ENCODE results near the gene ARL6IP6.
A peak's percentile ranks its signal among the peaks of the same experiment; 100 is the strongest.
"Not testable (repeated sequence)": the region's sequence is repeated elsewhere in the genome, so short reads cannot be mapped to it uniquely, and the experiment has no call there.

The ARL6IP6 gene

DNA sequence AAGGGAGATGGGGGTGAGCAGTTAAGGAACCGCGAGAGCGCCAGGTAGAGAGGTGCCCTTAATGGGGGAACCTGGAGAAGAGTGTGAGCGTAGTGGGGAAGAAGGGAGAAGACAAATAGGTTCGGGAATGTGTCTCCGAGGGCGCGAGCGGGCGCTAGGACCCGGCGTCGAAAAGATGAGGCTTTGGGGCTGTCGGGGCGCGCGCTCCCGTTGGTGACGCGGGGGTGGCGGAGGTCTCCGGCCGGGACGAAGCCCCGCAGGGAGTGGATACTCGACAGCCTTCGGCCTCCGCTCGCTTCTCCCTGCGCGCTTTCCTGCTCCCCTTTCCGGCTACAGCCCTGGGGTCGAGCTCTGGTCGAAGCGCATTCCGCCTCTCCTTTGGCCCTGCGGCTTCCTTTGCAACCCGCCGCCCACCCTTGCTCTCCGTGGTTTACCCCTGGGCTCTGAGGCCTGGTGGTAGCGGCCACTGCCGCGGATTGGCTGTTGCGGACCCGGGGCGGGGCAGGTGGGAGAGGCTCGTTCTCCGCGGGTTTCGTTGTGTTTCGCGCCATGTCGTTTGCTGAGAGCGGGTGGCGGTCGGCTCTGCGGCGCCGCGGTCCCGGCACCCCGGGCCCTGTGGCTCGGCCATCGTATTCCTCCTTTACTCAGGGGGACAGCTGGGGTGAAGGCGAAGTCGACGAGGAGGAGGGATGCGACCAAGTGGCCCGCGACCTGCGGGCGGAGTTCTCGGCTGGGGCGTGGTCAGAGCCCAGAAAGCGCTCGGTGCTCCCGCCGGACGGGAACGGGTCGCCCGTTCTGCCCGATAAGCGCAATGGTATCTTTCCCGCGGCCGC lies at the start of gene ARL6IP6:
Gene ARL6IP6 (plus strand): TSS at position 545 of the 833 bp plus-strand sequence. CDS start 5 bp downstream, at position 550.
- peak; percentile 91 for DNase-seq (ENCODE audit: low spot score)

DNA sequence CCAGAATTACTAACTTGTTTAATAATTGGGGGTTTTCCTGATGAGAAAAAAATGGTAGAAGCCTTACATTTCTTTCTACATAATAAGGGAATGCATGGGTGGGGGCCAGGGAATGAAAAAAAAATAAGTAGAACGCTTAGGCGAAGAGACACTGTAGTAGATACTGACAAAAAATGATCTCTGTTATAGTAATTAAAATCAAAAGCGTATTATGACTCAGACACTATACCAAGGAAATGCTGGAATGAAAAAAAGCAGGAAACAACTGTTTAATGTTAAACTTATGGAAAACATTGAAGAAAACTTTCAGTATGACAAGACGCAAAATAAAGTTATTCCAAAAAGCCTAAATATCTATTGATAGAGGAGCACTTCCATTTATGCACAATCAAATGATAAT lies 44.1 kb upstream of the ARL6IP6 start:
- no peak for DNase-seq (ENCODE audit: low spot score)

DNA sequence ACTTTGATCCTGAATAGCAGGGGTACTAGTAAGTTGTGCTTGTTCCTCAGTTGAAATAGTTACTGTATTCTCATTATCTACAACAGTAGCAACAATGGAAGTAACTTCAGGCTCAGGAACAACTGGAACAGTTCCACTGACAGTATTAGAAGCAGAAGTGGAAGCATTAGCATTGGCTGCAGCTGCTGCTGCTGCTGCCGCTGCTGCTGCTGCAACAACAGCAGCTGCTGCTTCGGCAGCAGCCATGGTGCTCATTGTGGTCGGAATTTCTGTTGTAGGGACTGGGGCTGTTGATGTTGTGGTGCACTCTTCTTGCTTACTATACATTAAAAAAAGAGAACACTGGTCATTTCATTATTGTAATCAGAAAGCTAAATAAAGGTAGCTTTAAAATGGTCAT lies 42.0 kb upstream of the ARL6IP6 start:
- no peak for DNase-seq (ENCODE audit: low spot score)

DNA sequence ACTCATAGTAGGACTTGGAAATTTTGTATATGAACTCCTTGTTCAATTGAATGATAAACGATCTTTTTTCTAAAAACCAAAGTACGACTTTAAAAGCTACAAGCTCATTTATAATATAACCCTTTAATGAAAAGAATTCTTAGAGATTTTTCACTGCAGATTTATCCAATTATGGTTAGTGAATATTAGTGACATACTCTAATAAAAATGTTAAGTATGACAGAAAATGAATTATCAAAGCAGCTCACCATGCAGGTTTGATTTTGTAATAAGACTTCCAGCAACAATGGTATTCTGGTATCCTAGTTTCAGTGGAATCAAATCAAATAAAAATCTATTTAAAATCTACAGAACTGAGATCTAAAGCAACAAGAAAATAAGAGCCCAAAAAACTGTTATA lies 39.6 kb upstream of the ARL6IP6 start:
- DNase-seq (ENCODE audit: low spot score) = no peak

DNA sequence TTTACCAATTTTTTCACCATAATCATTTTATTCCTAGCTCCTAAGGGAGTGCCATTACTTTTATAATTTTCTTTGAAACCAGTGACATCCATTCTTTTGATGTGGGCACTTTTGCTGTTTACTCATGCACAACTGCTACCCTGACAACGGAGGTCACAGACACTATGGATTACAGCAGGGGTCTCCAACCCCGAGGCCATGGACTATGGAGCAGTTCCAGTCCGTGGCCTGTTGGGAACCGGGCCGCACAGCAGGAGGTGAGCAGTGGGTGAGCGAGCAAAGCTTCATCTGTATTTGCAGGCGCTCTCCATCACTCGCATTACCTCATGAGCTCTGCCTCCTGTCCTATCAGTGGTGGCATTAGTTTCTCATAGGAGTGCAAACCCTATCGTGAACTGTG lies 35.8 kb upstream of the ARL6IP6 start:
- DNase-seq (ENCODE audit: low spot score) = no peak

DNA sequence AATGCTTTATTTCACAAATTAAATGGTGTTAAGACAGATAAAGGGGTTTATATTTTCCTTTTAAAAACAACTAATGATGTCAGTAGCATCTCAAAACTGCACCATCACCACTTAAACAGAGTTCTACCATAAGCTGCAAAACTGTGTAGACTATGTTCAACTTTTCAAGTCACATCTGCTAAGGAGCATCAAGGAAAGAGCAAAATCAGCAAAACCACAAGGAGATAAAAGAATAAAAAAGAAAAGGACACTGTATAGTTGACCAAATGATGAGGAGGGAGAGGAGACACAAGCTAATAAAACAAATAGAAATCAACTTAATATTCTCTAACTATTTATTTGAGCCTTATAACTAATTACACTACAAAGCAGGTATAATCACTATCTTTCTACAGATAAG lies 35.0 kb upstream of the ARL6IP6 start:
- no peak for DNase-seq (ENCODE audit: low spot score)

DNA sequence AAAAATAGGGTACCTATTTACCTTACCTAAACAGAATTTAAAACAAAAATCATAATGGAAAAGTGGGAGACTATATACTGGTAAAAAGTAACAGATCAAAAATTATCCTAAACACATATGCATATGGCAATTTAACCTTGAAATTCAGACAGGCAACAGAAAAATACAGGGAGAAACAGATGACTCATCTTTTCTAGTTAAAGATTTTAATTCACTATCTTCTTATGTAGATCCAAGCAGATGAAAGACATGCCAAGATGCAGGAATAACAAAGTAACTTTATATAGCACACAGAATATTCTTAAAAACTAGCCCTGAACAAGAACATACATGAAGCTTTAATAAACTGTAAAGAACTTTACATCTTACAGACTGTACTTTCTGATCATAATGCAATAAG lies 32.1 kb upstream of the ARL6IP6 start:
- no peak for DNase-seq (ENCODE audit: low spot score)

DNA sequence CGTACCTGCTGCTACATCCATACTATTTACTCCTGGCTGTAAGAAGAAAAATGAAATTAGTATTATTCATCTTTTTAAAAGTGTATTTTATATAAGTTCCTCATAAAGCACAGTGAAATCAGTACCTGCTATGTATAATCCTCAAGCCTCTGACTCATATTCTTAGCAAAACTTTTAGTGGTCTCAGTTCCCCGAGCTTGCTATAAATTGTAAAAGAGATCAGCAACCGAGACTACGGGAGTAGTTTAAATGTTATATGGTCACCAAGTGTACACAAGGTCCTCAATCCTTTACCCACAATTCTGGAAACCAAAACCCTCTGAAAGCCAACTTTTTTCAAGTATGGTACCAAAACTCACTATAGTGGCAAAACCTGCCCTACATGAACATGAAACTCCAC lies 25.4 kb upstream of the ARL6IP6 start:
- DNase-seq (ENCODE audit: low spot score) = no peak

DNA sequence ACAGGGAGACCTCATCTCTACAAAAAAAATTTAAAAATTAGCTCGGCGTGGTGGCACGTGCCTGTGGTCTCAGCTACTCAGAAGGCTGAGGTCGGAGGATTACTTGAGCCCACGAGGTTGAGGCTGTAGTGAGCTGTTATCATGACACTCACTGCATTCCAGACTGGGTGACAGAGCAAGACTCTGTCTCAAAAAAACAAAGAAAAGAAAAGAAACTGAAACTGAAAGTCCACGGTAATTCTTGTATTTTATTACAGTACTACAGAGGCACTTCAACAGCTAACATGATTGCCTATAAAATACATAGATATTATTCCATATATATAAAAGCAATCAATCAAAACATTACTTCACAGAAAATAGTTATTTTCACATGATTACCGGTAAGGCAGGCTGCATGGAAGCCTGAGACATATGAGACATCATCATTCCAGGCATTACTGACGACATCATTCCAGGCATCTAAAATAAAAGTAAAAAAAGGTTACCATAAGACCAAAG lies 24.2 kb upstream of the ARL6IP6 start:
- DNase-seq (ENCODE audit: low spot score) = no peak

DNA sequence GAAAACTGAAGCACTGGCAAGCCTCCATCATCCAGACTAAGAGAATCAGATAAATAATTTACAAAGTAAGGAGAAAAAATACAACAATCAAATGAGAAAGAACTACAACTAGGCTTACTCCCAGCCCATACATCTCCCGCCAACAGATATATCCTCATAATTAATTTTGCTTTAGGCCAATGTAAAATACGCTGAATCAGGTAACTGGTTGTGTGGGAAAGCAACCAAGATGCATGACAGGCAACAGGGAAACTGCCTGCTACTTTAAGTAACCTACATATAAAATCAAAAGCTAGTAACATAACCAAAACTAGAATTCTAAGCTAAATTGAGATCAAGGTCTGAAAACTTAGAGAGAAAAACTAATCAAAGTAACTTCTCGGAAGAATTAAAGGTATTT lies 22.7 kb upstream of the ARL6IP6 start:
- no peak for DNase-seq (ENCODE audit: low spot score)

DNA sequence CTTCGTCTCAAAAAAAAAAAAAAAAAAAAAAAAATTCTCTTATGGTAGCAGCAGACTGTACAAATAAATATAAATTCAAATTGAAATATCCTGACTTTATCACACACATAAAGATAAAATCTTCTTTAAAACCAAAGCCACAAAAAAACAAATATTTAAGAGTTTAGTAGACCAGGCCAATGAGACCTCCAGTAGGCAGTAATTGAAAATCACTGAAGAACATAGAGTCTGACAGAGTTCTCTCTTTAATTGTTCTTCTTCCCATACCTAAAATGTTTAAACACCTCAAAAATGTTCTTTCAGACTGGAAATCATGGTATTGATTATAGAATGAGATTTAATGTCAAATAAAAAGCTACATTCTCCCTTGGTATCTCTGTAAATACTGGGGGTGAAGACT lies 21.9 kb upstream of the ARL6IP6 start:
- no peak for DNase-seq (ENCODE audit: low spot score)

DNA sequence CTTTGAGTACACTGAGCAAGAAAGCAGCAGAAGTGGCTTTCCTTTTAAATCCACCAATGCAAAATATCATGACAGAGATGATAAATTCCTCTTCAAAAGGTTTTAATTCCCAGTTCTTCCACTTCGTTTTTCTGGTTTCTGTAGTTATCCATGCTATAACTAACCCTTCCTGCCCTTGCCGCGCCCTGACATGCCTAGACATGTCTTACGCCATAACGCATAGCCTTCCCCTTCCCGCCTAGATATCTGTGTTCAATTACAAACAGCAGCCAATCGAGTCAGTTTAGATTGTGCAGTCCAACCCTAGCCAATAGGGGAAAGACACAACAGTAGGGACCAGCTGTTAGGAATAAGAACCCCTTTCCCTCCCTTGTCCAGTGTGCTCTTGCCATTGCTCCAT lies 17.2 kb upstream of the ARL6IP6 start:
- DNase-seq (ENCODE audit: low spot score) = no peak

DNA sequence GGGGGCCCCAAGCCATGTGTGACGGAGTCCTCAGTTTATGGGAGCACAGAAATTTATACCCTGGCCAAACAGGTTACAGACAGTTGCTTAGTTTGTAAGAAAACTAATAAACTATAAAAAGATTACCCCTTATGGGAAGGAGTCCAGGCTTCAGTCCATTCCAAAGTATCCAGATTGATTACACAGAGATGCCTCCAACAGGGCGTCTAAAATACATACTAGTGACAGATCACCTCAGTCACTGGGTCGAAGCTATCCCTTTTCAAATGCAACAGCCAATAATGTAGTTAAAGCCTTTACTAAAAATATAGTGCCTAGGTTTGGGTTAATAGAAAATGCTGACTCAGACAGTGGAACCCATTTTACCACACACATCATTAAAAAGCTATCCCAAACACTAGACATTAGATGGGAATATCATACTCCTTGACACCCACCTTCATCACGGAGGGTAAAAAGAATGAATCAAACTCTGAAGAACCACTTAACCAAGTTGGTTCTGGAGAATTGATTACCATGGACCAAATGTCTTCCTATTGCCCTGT lies 11.9 kb upstream of the ARL6IP6 start:
- DNase-seq (ENCODE audit: low spot score) = no peak

DNA sequence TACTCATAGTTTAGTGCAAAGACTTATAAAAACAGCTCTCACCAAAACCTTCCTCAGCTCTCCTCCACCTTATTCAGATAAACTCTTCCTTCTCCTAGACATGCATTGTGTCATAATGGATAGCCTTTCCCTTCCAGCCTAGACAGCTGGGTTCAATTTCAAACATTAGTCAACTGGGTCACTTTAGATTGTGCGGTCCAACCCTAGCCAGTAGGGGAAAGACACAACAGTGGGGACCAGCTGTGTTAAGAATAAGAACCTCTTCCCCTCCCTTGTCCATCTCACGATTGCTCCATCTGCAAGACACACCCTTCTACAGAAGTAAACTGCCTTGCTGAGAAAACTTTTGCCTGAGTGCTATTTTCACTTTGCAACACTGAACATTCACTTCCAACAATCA lies 9.7 kb upstream of the ARL6IP6 start:
- no peak for DNase-seq (ENCODE audit: low spot score)

DNA sequence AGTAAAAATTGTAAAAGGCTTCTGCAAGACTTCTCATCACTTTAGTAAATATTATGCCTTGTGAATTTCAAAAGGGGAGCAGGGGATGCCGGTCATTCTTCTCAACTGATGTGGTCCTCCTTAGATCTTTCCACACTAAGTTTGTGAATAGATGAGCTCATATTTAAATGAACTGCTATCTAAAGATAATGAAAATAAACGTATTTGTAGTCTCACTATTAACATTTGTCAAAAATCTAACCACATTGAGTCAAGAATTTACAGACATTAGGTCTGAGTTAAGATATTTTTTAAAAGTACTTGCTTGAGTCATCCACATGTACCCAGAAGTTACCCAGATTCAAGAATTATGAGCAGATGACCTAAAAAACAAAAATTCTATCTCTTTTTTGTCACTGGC lies 7.7 kb upstream of the ARL6IP6 start:
- no peak for DNase-seq (ENCODE audit: low spot score)

DNA sequence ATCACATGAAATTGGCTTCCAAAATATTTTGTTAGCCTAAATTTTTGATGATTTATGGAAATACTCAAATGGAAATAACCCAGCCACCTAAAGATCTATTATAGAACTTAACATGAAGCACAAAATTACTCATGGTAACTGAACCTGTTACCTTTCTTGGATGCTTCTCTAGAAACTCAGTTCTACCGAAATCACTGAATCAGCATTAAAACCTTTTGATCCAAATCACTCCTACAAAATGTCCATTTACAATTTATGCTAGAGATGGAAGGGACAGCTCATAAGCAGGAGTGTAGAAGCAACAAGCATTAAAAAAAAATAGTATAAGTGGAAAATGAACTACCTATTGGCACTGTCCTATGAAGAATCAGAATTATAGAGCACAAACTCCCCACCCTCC lies 3.3 kb upstream of the ARL6IP6 start:
- no peak for DNase-seq (ENCODE audit: low spot score)

DNA sequence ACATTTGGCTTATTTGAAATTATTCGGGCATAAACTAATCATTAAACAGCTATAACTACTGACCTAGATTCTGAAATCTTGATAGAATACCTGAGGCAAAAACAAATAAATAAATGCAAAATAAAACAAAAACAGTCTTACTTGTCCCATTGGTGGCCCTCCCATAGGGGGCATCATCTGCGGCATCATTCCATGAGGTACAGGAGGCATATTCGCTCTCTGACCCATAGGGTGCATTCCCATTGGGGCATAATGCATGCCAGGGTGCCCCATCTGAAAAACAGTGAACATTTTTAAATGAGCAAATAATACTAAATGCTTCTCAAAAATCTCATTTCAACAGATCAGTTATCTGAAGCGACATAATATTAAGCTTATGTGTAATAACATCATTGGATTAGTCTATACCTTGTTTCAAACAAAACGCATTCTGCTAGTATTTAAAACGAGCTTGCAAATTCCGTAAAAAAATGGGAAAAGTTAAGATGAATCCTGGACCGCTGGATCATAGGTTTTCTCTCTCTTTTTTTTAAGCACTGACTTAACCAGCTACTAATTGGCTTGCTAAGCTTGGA lies 2.5 kb upstream of the ARL6IP6 start:
- DNase-seq (ENCODE audit: low spot score) = peak; percentile 33

DNA sequence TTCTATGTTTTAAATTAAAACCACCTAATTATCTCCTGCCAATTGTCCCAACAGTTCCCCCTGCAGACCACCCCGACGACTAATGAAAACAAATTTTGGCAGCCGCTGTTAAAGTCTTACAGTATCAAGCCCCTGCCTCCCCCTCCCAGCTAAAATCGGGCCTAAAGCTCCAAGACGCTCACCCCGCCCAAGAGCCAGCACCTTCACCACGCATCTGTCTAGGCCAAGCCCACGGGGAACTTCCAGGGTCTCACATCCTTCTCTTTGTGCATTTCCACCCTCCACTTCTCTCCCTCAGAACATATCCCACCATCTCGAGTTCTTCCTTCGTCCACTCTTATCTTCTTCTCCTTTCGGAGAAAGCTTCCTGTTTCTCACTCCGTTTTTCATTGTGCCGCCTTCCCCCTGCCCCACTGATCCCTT lies 1.6 kb upstream of the ARL6IP6 start:
- DNase-seq (ENCODE audit: low spot score) = peak; percentile 3

DNA sequence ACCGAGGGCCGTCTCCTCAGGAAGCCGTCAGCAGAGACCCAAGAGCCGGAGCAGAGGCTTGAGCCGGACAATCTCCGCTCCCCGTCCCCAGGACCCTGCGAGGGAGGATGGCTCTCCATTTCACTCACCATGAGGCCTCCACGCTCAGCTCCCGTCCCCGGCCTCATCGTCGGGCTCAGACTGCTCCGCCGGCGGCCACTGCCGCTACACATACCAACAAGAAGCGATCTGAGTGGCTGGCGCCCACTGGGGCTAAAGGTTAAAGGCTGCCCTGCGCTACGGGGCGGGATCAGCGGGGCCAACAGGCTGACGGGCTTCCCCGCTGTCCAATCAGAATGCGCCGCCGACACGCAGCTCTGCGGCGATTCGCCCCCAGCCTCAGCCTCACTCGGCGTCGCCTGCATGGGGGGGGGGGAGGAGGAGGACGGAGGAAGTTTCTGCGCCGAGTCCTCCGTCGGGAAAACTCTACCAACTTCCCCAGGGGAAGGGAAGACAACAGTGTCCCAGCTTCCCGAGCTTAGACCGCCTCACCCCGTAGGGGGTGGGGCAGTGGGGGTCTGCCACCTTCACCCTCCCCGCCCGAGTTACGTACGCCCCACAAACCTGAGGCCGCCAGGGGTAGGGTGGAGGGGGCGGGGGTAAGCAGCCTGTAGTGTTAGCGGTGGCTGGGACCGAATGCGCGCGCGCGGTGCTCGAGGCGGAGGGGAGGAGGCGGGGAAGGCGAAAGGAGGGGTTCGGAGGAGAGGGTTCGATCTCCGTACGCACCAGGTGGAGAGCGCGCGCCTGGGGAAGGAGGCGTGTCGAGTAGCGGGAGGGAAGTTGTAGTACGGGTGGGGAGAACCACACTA lies 968 bp upstream of the ARL6IP6 start, which contains the start of gene PRPF40A:
Gene PRPF40A (minus strand): TSS at position 234 of the 848 bp plus-strand sequence. CDS start 22 bp downstream, at position 212.
- DNase-seq (ENCODE audit: low spot score) = peak; percentile 94

DNA sequence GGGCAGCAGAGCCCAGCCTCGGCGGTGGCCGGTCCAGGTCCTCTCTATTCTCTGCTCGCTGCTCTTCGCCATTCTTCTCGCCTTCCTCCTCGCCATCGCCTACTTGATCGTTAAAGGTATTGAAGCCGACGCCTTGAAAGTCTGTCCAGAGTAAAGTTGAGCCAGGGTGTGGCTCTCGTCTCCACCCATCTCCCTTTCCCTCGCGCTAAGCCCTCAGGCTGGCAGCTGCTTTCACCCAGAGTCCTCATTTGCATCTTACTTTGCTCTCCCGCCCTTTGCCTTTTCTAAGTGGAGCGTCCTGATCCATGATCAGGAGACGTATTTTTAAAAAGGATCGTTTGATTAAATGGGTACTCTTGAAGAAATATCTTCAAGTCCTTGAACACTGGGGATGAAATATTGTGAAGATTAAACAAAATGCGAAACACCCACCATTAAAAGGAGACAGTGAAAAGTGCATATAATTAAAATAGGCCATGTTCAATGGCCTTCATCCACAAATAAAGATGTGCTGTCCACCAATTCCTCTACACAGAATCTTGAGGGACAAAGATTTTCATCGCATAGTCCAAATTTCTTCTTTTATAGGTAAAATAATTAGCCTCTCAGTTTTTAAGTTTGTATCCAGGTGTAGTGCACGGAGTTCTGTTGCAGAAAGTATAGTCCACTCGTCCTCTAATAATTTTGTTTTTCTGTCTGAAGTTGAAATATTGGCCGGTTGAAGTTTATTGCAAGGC lies 657 bp downstream of the ARL6IP6 start:
- peak; percentile 35 for DNase-seq (ENCODE audit: low spot score)

DNA sequence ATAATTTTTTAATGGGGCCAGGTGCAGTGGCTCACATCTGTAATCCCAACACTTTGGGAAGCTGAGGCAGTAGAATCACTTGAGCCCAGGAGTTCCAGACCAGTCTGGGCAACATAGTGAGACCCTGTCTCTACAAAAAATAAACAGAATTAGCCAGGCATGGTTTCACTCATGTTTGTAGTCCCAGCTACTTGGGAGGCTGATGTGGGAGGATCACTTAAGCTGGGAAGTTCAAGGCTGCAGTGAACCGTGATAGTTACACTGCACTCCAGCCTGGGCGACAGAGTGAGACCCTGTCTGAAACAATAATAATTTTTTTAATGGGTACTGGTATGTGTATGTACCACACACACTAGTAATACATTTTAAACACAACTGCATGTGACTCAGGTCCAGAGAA lies 2.4 kb downstream of the ARL6IP6 start:
- no peak for DNase-seq (ENCODE audit: low spot score)

DNA sequence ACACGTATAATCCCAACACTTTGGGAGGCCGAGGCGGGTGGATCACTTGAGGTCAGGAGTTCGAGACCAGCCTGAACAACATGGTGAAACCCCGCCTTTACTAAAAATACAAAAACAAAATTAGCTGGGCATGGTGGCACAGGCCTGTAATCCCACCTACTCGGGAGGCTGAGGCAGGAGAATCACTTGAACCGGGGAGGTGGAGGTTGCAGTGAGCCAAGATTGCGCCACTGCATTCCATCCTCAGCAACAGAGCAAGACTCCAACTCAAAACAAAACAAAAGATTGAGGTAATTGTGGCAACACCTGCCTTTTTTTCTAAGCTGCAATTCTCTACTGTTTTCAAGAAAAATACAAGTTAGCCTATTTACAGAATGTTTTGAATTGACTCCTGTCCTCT lies 4.2 kb downstream of the ARL6IP6 start:
- DNase-seq (ENCODE audit: low spot score) = not testable (repeated sequence)

Measured in HuH-7 (cell line).